ENCODE data around the gene ABHD10.

The ABHD10 gene

DNA sequence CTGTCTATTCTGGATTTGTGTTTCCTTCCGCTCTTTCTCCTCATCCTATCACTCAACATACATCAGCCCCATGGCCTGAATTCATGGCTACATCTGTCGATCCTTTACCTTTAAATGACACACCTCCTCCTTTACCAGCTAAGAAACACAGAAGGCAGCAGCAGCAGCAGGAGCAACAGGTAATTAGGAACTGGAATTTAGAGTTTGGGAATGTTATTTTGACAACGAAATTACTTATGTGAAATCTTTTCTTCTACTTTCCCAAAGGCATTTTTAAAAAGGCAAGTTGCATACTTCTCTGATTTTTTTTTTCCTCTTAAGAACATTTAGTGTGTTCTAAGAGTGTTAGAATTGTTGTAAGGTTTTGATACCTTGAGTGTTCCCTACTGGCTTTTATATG is 29.1 kb upstream of the ABHD10 start:
- Histone ChIP-seq H3K4me3 (ENCODE audit: extremely low read depth, insufficient read depth, low read length, poor library complexity, severe bottlenecking) (no peak overlapping the region), H3K4me1 (ENCODE audit: control insufficient read depth, insufficient read depth, low read length, poor library complexity, severe bottlenecking) (no peaks in the 10 kb centered on the region), H3K36me3 (ENCODE audit: control insufficient read depth, insufficient read depth, low read length) (peaks cover 67% of the 10 kb centered on the region), H3K27ac (ENCODE audit: low read depth, low read length, severe bottlenecking) (no peak overlapping the region), H3K9me3 (ENCODE audit: control insufficient read depth, low read length) (no peaks in the 10 kb centered on the region)
- WGBS, 2 experiments (ENCODE audit: insufficient coverage in 2 of 2) = 100% methylated on average over 1 of the region's 3 CpGs

DNA sequence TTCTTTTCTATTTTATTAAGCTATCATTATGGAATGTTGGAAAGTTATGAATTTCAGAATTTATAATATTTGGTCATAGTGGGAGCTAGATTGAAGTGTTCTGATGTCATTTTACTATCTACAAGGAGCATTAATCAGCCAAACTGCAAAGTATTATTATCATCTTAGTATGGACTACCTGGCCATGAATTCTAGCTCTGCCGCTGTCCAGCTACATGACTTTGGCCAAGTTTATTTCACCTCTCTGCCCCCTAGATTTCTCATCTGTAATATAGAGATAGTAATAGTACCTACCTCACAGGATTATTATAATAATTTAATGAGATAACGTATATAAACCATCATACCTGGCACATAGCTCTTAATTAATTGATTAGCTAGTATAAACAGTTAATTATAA is 27.8 kb upstream of the ABHD10 start:
- WGBS, 2 experiments (ENCODE audit: insufficient coverage in 2 of 2) = no CpG with 5 or more reads among the region's 2 CpGs
- H3K4me1 ChIP-seq (ENCODE audit: control insufficient read depth, insufficient read depth, low read length, poor library complexity, severe bottlenecking) = no peaks in the 10 kb centered on the region
- no peak overlapping the region for H3K4me3 ChIP-seq (ENCODE audit: extremely low read depth, insufficient read depth, low read length, poor library complexity, severe bottlenecking)
- H3K9me3 ChIP-seq (ENCODE audit: control insufficient read depth, low read length) = no peaks in the 10 kb centered on the region
- H3K27ac ChIP-seq (ENCODE audit: low read depth, low read length, severe bottlenecking) = no peak overlapping the region
- H3K36me3 ChIP-seq (ENCODE audit: control insufficient read depth, insufficient read depth, low read length) = peaks cover 70% of the 10 kb centered on the region

DNA sequence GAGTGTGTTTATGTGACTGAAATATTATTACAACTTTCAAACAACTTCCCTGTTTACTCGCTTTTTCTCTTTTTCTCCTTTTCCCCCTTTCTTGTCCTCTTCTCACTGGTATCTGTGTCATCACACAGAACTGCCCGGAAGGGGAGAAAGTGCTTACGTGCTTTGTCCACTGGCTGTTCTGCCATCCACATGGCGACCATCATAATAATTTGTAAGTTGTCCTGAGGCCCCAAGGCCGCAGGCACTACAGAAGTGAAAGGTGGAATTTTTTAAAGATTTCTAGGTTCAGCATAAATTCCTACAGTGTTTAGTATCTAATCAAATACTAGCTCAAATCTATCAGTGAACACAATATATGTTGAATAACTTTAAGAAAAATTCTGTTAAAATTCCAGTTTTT is 26.7 kb upstream of the ABHD10 start:
- Histone ChIP-seq H3K4me3 (ENCODE audit: extremely low read depth, insufficient read depth, low read length, poor library complexity, severe bottlenecking) (no peak overlapping the region), H3K36me3 (ENCODE audit: control insufficient read depth, insufficient read depth, low read length) (peaks cover 80% of the 10 kb centered on the region), H3K27ac (ENCODE audit: low read depth, low read length, severe bottlenecking) (no peak overlapping the region), H3K9me3 (ENCODE audit: control insufficient read depth, low read length) (no peaks in the 10 kb centered on the region), H3K4me1 (ENCODE audit: control insufficient read depth, insufficient read depth, low read length, poor library complexity, severe bottlenecking) (no peaks in the 10 kb centered on the region)
- 94 to 100% methylated on average over 1 to 3 of the region's 5 CpGs for WGBS, 2 experiments (ENCODE audit: insufficient coverage in 2 of 2)

DNA sequence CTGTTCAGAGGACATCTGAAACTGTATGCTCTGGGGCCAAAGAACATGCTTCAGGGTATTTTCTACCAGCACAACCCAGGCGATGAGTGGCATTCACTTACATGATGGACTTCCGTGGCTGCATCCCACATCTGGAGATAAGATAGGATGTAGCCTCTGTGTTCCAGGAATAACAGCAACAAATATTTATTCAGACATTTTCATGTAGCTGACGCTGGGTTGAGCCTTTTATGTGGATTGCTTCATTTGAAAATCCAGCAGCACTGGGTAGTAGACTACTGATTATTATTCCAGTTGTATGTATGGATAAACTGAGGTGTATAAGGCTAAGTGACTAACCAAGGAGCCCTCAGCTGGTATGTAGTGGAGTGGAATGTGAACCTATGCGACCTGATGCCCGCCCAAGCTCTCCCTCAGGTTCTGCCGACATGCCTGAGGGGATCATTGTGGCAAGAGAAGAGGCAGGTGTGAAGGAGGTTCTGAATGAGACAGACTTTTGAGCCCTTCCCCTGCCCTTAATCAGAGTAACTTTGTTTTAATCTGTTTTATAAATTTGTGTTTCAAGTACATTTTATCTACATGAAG is 25.9 kb upstream of the ABHD10 start:
- Histone ChIP-seq H3K36me3 (ENCODE audit: control insufficient read depth, insufficient read depth, low read length) (peaks cover 80% of the 10 kb centered on the region), H3K4me1 (ENCODE audit: control insufficient read depth, insufficient read depth, low read length, poor library complexity, severe bottlenecking) (no peaks in the 10 kb centered on the region)
- WGBS, 2 experiments (ENCODE audit: insufficient coverage in 2 of 2) = 97 to 100% methylated on average over 3 to 5 of the region's 6 CpGs

DNA sequence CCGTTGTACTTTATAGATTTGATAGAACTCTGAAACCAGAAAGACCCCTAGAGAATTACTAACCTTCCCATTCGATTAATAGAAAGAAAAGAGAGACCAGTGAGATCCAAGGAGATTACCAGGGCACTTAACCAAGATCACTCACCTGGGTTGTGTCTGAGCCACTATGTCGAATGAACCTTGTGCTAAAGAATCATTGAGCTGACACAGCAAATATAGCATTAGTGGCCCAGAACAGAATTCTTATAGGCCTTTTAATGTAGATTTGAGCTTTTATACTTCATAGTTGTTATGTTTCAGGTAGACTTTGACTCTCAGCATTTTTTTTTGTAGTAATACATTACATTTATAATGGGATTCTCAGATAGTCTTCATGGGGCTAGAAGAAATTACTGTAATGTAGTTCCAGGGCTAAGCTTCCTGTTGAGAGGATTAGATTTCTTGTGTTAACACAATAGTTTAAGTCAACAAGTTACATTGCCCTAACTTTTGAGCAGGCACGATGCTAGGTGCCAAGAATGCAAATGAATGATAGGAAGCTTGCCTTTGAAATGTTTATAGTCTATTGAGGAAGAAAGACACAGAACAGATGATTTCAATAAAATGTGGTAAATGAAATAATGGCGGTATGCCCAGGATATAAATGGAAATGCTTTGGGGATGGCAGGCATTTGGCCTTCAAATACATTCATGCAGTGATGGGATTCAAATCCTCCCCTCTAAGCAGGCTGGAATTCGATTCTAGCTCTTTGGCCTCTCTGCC is 24.4 kb upstream of the ABHD10 start:
- H3K27ac ChIP-seq (ENCODE audit: low read depth, low read length, severe bottlenecking) = no peak overlapping the region
- H3K4me1 ChIP-seq (ENCODE audit: control insufficient read depth, insufficient read depth, low read length, poor library complexity, severe bottlenecking) = no peaks in the 10 kb centered on the region
- H3K36me3 ChIP-seq (ENCODE audit: control insufficient read depth, insufficient read depth, low read length) = peaks cover 81% of the 10 kb centered on the region
- 79 to 89% methylated on average over 2 to 3 of the region's 6 CpGs for WGBS, 2 experiments (ENCODE audit: insufficient coverage in 2 of 2)
- no peaks in the 10 kb centered on the region for H3K9me3 ChIP-seq (ENCODE audit: control insufficient read depth, low read length)
- H3K4me3 ChIP-seq (ENCODE audit: extremely low read depth, insufficient read depth, low read length, poor library complexity, severe bottlenecking) = no peak overlapping the region

More for the DNA sequence above, 25.9 kb upstream of the ABHD10 start:
- Histone ChIP-seq H3K9me3 (ENCODE audit: control insufficient read depth, low read length) (no peaks in the 10 kb centered on the region), H3K4me3 (ENCODE audit: extremely low read depth, insufficient read depth, low read length, poor library complexity, severe bottlenecking) (no peak overlapping the region), H3K27ac (ENCODE audit: low read depth, low read length, severe bottlenecking) (no peak overlapping the region)

DNA sequence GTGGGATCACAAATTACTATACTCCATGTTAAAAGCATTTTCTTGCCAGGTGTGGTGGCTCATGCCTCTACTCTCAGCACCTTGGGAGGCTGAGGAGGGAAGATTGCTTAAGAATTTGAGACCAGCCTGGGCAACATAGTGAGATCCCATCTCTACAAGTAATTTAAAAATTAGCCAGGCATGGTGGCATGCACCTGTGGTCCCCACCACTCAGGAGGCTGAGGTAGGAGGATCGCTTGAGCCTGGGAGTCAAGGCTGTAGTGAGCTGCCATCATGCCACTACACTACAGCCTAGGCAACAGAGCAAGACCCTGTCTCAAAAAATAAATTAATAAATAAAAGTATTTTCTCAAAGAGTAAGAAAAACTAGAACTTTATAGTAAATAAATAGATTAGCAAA is 22.9 kb upstream of the ABHD10 start:
- WGBS, 2 experiments (ENCODE audit: insufficient coverage in 2 of 2) = no CpG with 5 or more reads among the region's 1 CpG
- Histone ChIP-seq H3K36me3 (ENCODE audit: control insufficient read depth, insufficient read depth, low read length) (peaks cover 72% of the 10 kb centered on the region), H3K4me3 (ENCODE audit: extremely low read depth, insufficient read depth, low read length, poor library complexity, severe bottlenecking) (no peak overlapping the region), H3K27ac (ENCODE audit: low read depth, low read length, severe bottlenecking) (no peak overlapping the region), H3K9me3 (ENCODE audit: control insufficient read depth, low read length) (no peaks in the 10 kb centered on the region), H3K4me1 (ENCODE audit: control insufficient read depth, insufficient read depth, low read length, poor library complexity, severe bottlenecking) (no peaks in the 10 kb centered on the region)

DNA sequence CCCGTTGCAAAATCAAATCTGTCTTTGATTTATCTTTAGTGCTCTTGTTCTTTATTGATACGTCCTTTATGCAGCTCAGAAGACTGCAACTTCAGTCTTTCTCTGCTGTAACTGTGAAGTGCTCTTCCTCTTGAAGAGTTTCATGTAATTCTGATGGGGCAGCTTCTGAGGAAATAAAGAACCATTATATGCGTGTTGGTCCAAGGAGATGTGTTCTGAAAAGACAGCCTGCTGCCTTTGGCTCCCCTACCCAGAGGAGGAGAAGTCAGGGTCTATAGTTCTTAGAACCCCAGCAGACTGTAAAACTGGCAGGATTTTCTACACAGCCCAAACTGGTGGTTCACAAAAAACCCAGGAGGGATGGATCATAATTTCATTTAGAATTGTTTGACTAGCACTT is 22.4 kb upstream of the ABHD10 start:
- H3K9me3 ChIP-seq (ENCODE audit: control insufficient read depth, low read length) = no peaks in the 10 kb centered on the region
- 85 to 87% methylated on average over 2 of the region's 3 CpGs for WGBS, 2 experiments (ENCODE audit: insufficient coverage in 2 of 2)
- peaks cover 69% of the 10 kb centered on the region for H3K36me3 ChIP-seq (ENCODE audit: control insufficient read depth, insufficient read depth, low read length)
- H3K27ac ChIP-seq (ENCODE audit: low read depth, low read length, severe bottlenecking) = peak overlapping the region; percentile 17
- no peak overlapping the region for H3K4me3 ChIP-seq (ENCODE audit: extremely low read depth, insufficient read depth, low read length, poor library complexity, severe bottlenecking)
- H3K4me1 ChIP-seq (ENCODE audit: control insufficient read depth, insufficient read depth, low read length, poor library complexity, severe bottlenecking) = no peaks in the 10 kb centered on the region

DNA sequence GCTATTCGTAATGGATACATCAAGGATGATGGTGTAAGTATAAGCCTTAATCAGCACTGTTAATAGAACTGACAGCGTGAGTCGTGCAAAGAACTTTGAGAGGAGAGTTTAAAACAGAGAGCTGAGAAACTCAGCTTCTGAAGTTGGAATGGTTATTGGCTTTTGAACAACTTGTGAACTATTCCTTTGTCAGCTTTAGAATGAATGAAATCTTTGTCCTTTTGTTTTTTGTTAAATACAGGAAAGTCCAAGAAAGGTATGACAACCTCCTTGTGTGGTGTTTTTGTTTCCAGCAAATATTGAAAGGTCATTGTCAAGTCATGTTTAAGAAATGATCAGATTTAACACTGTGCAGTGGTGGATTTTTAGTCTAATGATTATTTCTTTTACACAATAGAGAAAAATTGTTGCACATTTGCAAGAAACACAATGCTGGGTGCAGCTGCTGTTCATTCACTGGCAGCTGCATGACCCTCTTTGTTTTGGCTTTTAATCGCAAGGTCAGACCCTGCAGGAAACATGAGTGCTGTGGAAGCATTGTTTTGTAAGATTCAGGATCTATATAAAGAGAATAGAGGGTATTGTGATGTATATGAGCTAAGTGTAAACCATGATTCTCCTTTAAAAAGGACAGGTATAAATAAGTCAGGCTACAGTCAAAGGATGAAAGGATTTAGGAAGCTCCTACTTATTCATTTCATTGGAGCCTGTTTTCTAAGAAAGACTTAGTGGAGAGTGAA is 21.7 kb upstream of the ABHD10 start:
- Histone ChIP-seq H3K4me1 (ENCODE audit: control insufficient read depth, insufficient read depth, low read length, poor library complexity, severe bottlenecking) (no peaks in the 10 kb centered on the region), H3K36me3 (ENCODE audit: control insufficient read depth, insufficient read depth, low read length) (peaks cover 68% of the 10 kb centered on the region), H3K27ac (ENCODE audit: low read depth, low read length, severe bottlenecking) (peak overlapping the region; percentile 6), H3K9me3 (ENCODE audit: control insufficient read depth, low read length) (no peaks in the 10 kb centered on the region), H3K4me3 (ENCODE audit: extremely low read depth, insufficient read depth, low read length, poor library complexity, severe bottlenecking) (no peak overlapping the region)
- 64 to 68% methylated on average over 4 of the region's 4 CpGs for WGBS, 2 experiments (ENCODE audit: insufficient coverage in 2 of 2)

DNA sequence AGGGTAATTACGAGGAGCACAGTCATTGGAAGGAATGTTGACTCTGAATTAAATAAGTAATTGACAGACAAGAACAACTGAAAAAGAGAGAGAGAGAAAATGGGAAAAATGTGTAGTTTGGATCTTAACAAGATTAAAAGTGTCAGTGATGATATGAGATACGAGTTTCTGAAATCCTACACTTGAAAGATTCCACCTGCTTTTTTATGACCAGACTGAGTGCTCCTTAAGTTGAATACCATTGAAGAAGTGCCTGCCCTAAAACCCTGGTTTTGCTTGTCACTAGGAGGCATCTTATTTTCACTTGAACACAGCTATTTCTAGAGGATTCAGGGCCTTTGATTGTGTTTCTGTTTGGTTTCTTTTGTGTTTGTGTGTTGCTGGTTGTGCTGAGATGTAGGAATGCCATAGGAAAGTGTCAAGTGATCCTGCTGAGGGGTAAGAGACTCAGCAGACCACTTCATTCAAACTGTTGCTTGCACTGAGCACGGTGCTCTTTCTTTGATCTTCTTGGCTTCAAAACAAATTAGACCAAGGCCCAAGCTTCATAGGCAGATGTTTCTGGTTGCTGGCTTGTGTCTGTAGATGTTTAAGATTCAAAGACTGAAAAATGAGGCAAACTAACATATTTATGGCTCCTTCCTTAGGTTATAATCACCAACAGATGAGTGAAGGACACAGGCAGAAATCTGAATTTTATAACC is 17.2 kb upstream of the ABHD10 start:
- Histone ChIP-seq H3K4me3 (ENCODE audit: extremely low read depth, insufficient read depth, low read length, poor library complexity, severe bottlenecking) (no peak overlapping the region), H3K27ac (ENCODE audit: low read depth, low read length, severe bottlenecking) (peak overlapping the region; percentile 48), H3K9me3 (ENCODE audit: control insufficient read depth, low read length) (no peaks in the 10 kb centered on the region), H3K36me3 (ENCODE audit: control insufficient read depth, insufficient read depth, low read length) (peaks cover 58% of the 10 kb centered on the region), H3K4me1 (ENCODE audit: control insufficient read depth, insufficient read depth, low read length, poor library complexity, severe bottlenecking) (peaks cover 5% of the 10 kb centered on the region)
- WGBS, 2 experiments (ENCODE audit: insufficient coverage in 2 of 2) = 83 to 86% methylated on average over 1 to 3 of the region's 3 CpGs

DNA sequence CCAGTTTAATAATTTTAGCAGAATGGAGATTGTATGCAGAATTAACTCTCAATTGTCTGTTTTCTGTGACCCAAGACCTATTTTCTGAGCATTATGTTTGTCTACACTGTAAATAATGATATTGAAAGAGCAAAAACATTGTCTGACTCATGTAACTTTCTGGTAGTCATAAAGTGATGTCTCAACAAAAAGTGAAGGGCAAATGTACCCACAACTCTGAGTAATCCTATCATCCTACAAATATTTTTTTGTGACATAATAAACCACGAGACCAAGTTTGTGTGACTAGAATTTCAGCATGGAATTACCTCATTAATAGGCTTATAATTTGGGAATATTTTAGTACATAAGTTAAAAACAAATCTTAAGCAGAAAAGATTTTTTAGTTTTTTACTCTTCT is 15.4 kb upstream of the ABHD10 start:
- H3K9me3 ChIP-seq (ENCODE audit: control insufficient read depth, low read length) = no peaks in the 10 kb centered on the region
- no CpG with 5 or more reads among the region's 1 CpG for WGBS, 2 experiments (ENCODE audit: insufficient coverage in 2 of 2)
- no peak overlapping the region for H3K27ac ChIP-seq (ENCODE audit: low read depth, low read length, severe bottlenecking)
- H3K4me1 ChIP-seq (ENCODE audit: control insufficient read depth, insufficient read depth, low read length, poor library complexity, severe bottlenecking) = peaks cover 14% of the 10 kb centered on the region
- H3K36me3 ChIP-seq (ENCODE audit: control insufficient read depth, insufficient read depth, low read length) = peaks cover 62% of the 10 kb centered on the region
- H3K4me3 ChIP-seq (ENCODE audit: extremely low read depth, insufficient read depth, low read length, poor library complexity, severe bottlenecking) = no peak overlapping the region
